MM.1S (cell line): ENCODE data around the gene EIF5AL1.
"Not testable (repeated sequence)": the region's sequence is repeated elsewhere in the genome, so short reads cannot be mapped to it uniquely, and the experiment has no call there.

Source experiments
- DNase-seq: peaks from one replicate; pipeline ENCODE4 v3.0.0-alpha.2; 2015
- H2AFZ ChIP-seq: fragments of 300-600 bp; sonication (generic); 2 replicates; pipeline ENCODE4 v1.6.0; 2016; ENCODE audit warnings: antibody characterized with exemption, low read length
- H3F3A ChIP-seq: fragments of 300-600 bp; sonication (generic); 2 replicates; pipeline ENCODE4 v1.6.1; 2016; ENCODE audit warnings: mild to moderate bottlenecking, antibody characterized with exemption, low read length, moderate library complexity, mixed read lengths; ENCODE audit not compliant: insufficient read depth
- H3K27ac ChIP-seq: fragments of 300-600 bp; sonication (generic); 2 replicates; pipeline ENCODE4 v1.5.1; 2016; ENCODE audit warnings: mild to moderate bottlenecking, low read length
- H3K27me3 ChIP-seq: fragments of 300-600 bp; sonication (generic); replicated peaks from 2 replicates; pipeline ENCODE4 v1.6.0; 2016; ENCODE audit warnings: low read length; ENCODE audit not compliant: insufficient read depth
- H3K36me3 ChIP-seq: fragments of 300-600 bp; sonication (generic); replicated peaks from 2 replicates; pipeline ENCODE4 v1.6.1; 2016; ENCODE audit warnings: mild to moderate bottlenecking, low read length, mixed read lengths; ENCODE audit not compliant: insufficient read depth
- H3K4me1 ChIP-seq: fragments of 300-600 bp; sonication (generic); 2 replicates; pipeline ENCODE4 v1.6.1; 2016; ENCODE audit warnings: low read length, mixed read lengths
- H3K4me2 ChIP-seq: fragments of 300-600 bp; sonication (generic); 2 replicates; pipeline ENCODE4 v1.6.0; 2016; ENCODE audit warnings: low read depth, low read length
- H3K4me3 ChIP-seq: fragments of 300-600 bp; sonication (generic); 2 replicates; pipeline ENCODE4 v1.5.1; 2016; ENCODE audit warnings: low read length, mixed read lengths
- H3K79me2 ChIP-seq: fragments of 300-600 bp; sonication (generic); 2 replicates; pipeline ENCODE4 v1.6.1; 2016; ENCODE audit warnings: mixed run types, low read length, mixed read lengths
- H3K9ac ChIP-seq: fragments of 300-600 bp; sonication (generic); 2 replicates; pipeline ENCODE4 v1.6.1; 2016; ENCODE audit warnings: low read length, mixed read lengths
- H3K9me2 ChIP-seq: fragments of 300-600 bp; sonication (generic); replicated peaks from 2 replicates; pipeline ENCODE4 v1.6.1; 2016; ENCODE audit warnings: mild to moderate bottlenecking, low read length, mixed read lengths; ENCODE audit not compliant: insufficient read depth
- H3K9me3 ChIP-seq: fragments of 300-600 bp; sonication (generic); replicated peaks from 2 replicates; pipeline ENCODE4 v1.6.1; 2016; ENCODE audit warnings: mild to moderate bottlenecking, low read length, mixed read lengths; ENCODE audit not compliant: insufficient read depth
- H4K20me1 ChIP-seq: fragments of 300-600 bp; sonication (generic); 2 replicates; pipeline ENCODE4 v1.6.1; 2016; ENCODE audit warnings: mild to moderate bottlenecking, low read length, moderate library complexity, mixed read lengths; ENCODE audit not compliant: insufficient read depth
- EZH2 ChIP-seq: fragments of 300-600 bp; sonication (generic); optimal IDR thresholded peaks from 2 replicates; pipeline ENCODE3; 2017; ENCODE audit warnings: low read depth, mild to moderate bottlenecking, antibody characterized with exemption, low read length, mixed read lengths
- EZH2phosphoT487 ChIP-seq: fragments of 300-600 bp; sonication (generic); IDR thresholded peaks from 2 replicates; pipeline ENCODE4 v1.6.1; 2018; ENCODE audit warnings: antibody characterized with exemption, low read length
- TF ChIP-seq, protein P1 (sequence below): fragments of 300-600 bp; sonication (generic); IDR thresholded peaks from 2 replicates; pipeline ENCODE4 v1.5.1; 2016; ENCODE audit warnings: antibody characterized with exemption, low read length, mixed read lengths

EIF5AL1 gene

DNA sequence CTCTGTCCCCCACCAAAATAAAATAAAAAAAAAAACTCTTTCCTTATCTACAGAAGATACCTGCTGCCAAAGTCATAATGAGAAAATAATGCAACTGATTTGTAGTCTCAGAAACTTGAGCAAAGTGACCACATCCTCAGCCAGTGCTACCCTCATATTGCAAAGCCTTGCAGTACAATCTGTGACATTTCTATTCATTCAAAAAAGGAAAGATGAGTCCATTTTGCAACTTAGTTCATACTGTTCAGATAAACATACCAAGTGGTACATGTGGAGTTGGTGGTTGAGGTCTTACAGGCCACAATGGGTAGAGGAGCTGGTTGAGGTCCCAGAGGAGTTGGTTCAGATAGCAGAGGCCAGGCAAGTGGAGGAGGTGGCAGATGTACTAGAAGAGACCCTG, 6.5 kb upstream of the EIF5AL1 start:
- Histone ChIP-seq H3K27ac (no peak overlapping the region), H3K4me2 (no peak overlapping the region), H3K4me3 (no peak overlapping the region), H3K4me1 (no peaks in the 10 kb centered on the region), H3K9me3 (no peaks in the 10 kb centered on the region), H3K27me3 (no peaks in the 10 kb centered on the region), H3K79me2 (no peaks in the 10 kb centered on the region), H4K20me1 (no peaks in the 10 kb centered on the region), H2AFZ (no peak overlapping the region), H3K36me3 (no peaks in the 10 kb centered on the region), H3K9ac (no peak overlapping the region), H3F3A (no peaks in the 10 kb centered on the region), H3K9me2 (no peaks in the 10 kb centered on the region)
- TF ChIP-seq EZH2 (no peak), EZH2phosphoT487 (no peak)
- TF ChIP-seq, protein P1, sequence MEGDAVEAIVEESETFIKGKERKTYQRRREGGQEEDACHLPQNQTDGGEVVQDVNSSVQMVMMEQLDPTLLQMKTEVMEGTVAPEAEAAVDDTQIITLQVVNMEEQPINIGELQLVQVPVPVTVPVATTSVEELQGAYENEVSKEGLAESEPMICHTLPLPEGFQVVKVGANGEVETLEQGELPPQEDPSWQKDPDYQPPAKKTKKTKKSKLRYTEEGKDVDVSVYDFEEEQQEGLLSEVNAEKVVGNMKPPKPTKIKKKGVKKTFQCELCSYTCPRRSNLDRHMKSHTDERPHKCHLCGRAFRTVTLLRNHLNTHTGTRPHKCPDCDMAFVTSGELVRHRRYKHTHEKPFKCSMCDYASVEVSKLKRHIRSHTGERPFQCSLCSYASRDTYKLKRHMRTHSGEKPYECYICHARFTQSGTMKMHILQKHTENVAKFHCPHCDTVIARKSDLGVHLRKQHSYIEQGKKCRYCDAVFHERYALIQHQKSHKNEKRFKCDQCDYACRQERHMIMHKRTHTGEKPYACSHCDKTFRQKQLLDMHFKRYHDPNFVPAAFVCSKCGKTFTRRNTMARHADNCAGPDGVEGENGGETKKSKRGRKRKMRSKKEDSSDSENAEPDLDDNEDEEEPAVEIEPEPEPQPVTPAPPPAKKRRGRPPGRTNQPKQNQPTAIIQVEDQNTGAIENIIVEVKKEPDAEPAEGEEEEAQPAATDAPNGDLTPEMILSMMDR = no peak
- DNase-seq = no peak

DNA sequence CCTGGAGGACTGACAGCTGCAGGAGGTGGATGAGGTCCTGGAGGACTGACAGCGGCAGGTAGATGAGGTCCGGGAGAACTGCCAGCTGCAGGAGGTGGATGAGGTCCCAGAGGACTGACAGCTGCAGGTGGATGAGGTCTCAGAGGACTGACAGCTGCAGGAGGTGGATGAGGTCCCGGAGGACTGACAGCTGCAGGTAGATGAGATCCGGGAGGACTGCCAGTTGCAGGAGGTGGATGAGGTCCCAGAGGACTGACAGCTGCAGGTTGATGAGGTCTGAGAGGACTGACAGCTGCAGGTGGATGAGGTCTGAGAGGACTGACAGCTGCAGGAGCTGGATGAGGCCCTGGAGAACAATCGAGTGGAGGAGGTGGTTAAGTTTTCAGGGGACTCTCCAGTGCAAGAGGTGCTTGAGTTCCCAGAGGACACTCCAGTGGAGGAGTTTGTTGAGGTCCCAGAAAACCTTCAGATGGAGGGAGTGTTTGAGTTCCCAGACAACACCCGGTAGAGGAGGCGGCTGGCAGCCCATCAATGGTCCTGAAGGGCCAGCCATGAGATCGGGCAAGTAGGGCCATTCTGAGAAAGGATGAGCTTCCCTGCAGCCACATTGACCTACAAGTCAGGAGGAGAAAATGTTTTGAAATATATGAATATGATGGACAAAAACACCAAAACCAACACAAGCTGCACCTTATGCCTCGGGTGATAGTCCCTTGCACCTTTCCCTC, 4.7 kb upstream of the EIF5AL1 start:
- H3K4me2 ChIP-seq = no peak overlapping the region
- no peak overlapping the region for H2AFZ ChIP-seq

DNA sequence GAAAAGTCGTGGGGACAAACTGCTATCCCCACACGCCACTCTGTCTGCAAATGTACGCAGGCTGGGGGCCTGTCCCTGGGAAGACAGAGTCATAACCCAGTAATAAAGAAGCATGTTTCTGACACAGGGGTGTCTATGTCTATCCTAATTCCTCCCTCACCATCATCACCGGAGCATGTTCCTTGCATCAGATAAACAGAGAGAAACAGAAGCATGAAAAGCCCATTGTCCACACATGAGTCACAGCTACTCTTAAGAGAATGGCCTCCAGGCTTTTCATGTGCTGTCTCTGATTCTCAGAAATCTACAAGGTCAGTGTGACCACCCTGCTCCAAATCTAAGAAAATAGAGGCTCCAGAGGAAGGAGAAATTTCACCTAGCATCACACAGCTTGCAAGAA, 4.1 kb upstream of the EIF5AL1 start:
- not testable (repeated sequence) for H3K27ac ChIP-seq, H3K4me3 ChIP-seq, H3F3A ChIP-seq, H3K79me2 ChIP-seq, H3K9me3 ChIP-seq, H3K4me1 ChIP-seq, H3K9ac ChIP-seq, H2AFZ ChIP-seq, H3K27me3 ChIP-seq, H3K4me2 ChIP-seq, H3K36me3 ChIP-seq, H3K9me2 ChIP-seq, H4K20me1 ChIP-seq, DNase-seq

More for the DNA sequence above, 4.7 kb upstream of the EIF5AL1 start:
- Histone ChIP-seq H3K4me3 (no peak overlapping the region), H4K20me1 (no peaks in the 10 kb centered on the region), H3K27ac (no peak overlapping the region), H3K9me3 (no peaks in the 10 kb centered on the region), H3K4me1 (no peaks in the 10 kb centered on the region), H3K36me3 (no peaks in the 10 kb centered on the region), H3K9ac (no peak overlapping the region), H3K79me2 (no peaks in the 10 kb centered on the region), H3F3A (no peaks in the 10 kb centered on the region), H3K9me2 (no peaks in the 10 kb centered on the region), H3K27me3 (no peaks in the 10 kb centered on the region)
- TF ChIP-seq EZH2phosphoT487 (no peak), EZH2 (no peak)
- TF ChIP-seq, protein P1 = no peak
- DNase-seq = no peak

DNA sequence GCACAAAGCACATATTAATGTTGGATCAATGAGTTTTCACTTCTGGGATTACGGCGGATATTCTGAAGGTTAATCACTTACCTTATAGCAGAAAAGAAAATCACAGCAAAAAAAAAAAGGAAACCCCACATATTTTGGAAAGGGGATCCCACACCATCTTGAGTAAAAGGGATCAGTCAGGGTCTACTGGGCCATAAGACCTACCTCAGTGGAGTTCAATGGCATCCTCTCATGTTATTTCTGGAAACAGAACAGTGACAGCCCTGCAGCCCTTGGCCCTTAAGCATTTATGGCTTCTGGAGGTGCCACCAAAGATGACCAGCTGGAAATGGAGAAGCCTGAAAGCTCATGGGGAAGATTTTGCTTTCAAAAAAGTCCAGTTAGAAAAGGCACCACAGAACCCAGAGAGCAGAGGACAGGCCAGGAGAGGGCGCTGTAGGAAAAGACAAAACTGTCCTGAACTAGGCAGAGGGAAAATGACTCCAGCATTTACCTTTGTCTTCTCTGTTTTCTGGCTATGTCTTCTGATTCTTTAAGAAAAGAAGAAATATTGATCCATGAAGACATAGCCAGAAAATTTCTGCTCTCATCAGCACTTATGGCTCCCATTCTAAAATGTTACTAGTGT, 2.9 kb upstream of the EIF5AL1 start:
- not testable (repeated sequence) for H3K9me2 ChIP-seq, DNase-seq, H3K79me2 ChIP-seq, H3K4me2 ChIP-seq, H3K9me3 ChIP-seq, H4K20me1 ChIP-seq, H3K27me3 ChIP-seq, H3F3A ChIP-seq, H3K4me3 ChIP-seq, H3K27ac ChIP-seq, H3K4me1 ChIP-seq, H2AFZ ChIP-seq, H3K36me3 ChIP-seq, H3K9ac ChIP-seq

DNA sequence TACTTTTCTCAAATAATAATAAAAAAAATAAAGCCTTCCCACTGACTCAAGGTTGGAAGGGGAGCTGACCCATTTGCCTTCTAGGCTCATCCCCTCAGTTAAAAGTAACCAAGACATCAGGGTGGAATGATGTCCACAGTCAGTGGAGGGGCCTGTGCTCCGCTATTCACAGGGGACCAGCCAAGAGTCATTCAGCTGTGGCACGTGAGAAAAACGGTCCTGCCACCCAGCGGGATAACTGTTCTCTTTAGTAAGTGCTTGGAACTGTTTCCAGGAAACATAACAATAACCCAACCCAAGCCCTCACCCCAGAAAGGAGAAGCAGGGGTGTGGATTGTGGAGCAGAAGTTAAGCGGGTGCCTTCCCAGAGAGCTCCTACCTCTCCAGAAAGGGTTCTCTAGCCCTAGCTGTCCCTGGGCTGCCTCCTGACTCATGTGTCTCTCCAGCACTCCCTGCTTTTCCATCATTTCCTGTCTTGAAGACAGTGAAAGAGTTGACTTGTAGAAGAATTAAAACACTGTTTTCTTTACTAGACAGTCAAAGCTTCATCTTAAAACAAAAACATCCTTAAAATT, 2.3 kb upstream of the EIF5AL1 start:
- H3K4me3 ChIP-seq, H3F3A ChIP-seq, H3K9me2 ChIP-seq, H3K27me3 ChIP-seq, H4K20me1 ChIP-seq, H3K79me2 ChIP-seq, H3K36me3 ChIP-seq, H2AFZ ChIP-seq, H3K4me1 ChIP-seq, DNase-seq, H3K4me2 ChIP-seq, H3K9ac ChIP-seq, H3K9me3 ChIP-seq, H3K27ac ChIP-seq: not testable (repeated sequence)

DNA sequence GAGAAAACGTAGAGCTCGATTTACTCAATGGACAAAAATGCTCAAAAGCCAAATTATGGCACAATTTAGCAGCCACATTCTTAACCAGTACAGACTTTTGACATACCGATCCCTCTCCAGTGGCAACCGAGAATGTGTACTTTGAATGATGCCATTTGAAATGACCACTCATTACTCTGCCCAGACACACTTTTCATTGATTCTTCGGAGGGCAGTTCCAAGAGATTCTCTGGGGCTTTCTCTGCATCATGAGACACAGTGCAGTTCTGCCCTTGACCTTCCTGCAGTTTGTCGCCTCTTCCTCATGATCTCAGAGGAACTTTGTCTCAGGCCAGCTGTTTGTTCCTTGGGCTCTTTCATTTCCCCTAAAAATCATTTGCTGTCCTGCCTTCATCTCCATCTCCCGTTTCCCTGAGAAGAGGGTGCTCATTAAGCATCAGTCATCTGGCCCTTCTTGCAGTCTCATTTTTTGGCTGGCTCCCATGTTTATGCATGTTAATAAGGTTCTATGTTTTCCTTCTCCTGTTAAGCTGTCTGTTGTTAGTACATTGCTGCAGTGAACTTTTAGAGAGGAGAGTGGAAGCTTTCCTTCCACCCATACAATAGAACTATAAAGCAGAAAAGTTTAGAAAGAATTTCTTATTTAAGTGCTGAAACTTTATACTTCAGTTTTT, 4.3 kb downstream of the EIF5AL1 start:
- not testable (repeated sequence) for H3K9me3 ChIP-seq, H3F3A ChIP-seq, H3K79me2 ChIP-seq, H3K27me3 ChIP-seq, H3K4me2 ChIP-seq, H3K9ac ChIP-seq, H3K36me3 ChIP-seq, H3K4me3 ChIP-seq, H4K20me1 ChIP-seq, H3K4me1 ChIP-seq, DNase-seq, H3K27ac ChIP-seq, H2AFZ ChIP-seq, H3K9me2 ChIP-seq
